ENCODE measurements around the gene DHRS2. TPM values are rescaled to one million over a fixed set of nuclear protein-coding genes. Genes with fewer than 3 reads are reported as not detected.

DHRS2 gene
- total and polyA plus RNA-seq, 10 of the 15 experiments (the other 5 are each of a cell fraction or from before 2014, with no cell fraction given), result 0.09 to 1.8 (median 0.73) TPM; not detected in 1

DNA sequence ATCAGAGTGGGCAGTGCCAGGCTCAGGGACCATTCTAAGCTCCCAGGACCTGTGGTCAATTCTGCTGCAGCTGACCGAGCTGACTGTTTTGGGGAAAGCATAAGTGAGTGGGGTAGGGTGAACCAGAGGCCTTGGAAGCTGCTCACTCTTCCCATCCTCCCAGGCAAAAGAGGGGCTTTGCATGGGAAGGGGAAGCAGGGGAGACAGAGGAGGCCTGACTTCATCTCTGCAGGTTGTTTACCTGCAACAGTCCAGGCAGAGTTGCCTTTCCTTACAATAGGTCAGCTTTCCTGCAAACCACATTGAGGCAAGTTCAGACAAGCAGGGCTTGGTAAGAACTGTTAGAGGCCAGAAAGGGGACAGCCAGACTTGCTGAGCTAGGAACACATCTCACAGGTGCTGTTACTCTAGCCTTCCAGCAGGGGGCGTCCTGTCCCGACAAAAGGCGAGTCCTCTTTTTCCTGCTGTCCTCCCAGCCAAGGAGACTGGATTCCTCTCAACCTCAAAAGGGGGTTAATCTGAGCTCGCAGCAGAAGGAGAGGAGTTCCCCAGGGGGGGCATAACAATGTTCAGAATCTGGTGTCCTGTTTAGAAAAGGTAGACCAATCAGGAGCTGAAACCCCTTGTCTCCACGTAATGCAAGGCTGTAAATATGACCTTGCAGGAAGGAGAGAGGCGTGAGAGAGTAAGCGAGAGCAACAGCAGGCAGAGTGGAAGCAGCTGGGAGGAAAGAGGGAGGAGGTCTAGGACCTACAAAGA lies 4.3 kb upstream of the DHRS2 start (continued):
- TF ChIP-seq EED (IDR thresholded peaks at IDR 0.05; ENCODE audit: low read depth) (0 out of 2 replicates have a peak, but pooled peaks have one; percentile 37), NR2C1 (IDR thresholded peaks at IDR 0.05) (no peak), SIN3A (IDR thresholded peaks at IDR 0.05; ENCODE audit: low read depth, low read length) (no peak), NBN (IDR thresholded peaks at IDR 0.05) (no peak), PML (IDR thresholded peaks at IDR 0.05; ENCODE audit: low read length) (no peak), BRCA1 (IDR thresholded peaks at IDR 0.05; ENCODE audit: low read depth, low read length) (no peak), CREB1 (IDR thresholded peaks at IDR 0.05; ENCODE audit: low read depth) (no peak), NR2C2 (IDR thresholded peaks at IDR 0.05; ENCODE audit: borderline replicate concordance, control insufficient read depth, insufficient read length, low read depth) (no peak), SMARCA5 (IDR thresholded peaks at IDR 0.05) (0 out of 2 replicates have a peak, but pooled peaks have one; percentile 45), FOXM1 (IDR thresholded peaks at IDR 0.05; ENCODE audit: low read depth, low read length) (peak; percentile 51; the same call in 1 of the 2 replicates), TCF12 (IDR thresholded peaks at IDR 0.05; ENCODE audit: low read depth, low read length) (no peak), SPI1 (IDR thresholded peaks at IDR 0.05; ENCODE audit: borderline replicate concordance, insufficient read depth, low read depth, low read length) (no peak), SMAD1 (IDR thresholded peaks at IDR 0.05; ENCODE audit: low read depth, partially characterized antibody) (no peak), NFIC (IDR thresholded peaks at IDR 0.05; ENCODE audit: low read depth, low read length) (no peak)
- TF ChIP-seq, protein P1, sequence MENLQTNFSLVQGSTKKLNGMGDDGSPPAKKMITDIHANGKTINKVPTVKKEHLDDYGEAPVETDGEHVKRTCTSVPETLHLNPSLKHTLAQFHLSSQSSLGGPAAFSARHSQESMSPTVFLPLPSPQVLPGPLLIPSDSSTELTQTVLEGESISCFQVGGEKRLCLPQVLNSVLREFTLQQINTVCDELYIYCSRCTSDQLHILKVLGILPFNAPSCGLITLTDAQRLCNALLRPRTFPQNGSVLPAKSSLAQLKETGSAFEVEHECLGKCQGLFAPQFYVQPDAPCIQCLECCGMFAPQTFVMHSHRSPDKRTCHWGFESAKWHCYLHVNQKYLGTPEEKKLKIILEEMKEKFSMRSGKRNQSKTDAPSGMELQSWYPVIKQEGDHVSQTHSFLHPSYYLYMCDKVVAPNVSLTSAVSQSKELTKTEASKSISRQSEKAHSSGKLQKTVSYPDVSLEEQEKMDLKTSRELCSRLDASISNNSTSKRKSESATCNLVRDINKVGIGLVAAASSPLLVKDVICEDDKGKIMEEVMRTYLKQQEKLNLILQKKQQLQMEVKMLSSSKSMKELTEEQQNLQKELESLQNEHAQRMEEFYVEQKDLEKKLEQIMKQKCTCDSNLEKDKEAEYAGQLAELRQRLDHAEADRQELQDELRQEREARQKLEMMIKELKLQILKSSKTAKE (IDR thresholded peaks at IDR 0.05; ENCODE audit: low read depth, poor library complexity, severe bottlenecking), result peak; percentile 60
- TF ChIP-seq, protein P2, sequence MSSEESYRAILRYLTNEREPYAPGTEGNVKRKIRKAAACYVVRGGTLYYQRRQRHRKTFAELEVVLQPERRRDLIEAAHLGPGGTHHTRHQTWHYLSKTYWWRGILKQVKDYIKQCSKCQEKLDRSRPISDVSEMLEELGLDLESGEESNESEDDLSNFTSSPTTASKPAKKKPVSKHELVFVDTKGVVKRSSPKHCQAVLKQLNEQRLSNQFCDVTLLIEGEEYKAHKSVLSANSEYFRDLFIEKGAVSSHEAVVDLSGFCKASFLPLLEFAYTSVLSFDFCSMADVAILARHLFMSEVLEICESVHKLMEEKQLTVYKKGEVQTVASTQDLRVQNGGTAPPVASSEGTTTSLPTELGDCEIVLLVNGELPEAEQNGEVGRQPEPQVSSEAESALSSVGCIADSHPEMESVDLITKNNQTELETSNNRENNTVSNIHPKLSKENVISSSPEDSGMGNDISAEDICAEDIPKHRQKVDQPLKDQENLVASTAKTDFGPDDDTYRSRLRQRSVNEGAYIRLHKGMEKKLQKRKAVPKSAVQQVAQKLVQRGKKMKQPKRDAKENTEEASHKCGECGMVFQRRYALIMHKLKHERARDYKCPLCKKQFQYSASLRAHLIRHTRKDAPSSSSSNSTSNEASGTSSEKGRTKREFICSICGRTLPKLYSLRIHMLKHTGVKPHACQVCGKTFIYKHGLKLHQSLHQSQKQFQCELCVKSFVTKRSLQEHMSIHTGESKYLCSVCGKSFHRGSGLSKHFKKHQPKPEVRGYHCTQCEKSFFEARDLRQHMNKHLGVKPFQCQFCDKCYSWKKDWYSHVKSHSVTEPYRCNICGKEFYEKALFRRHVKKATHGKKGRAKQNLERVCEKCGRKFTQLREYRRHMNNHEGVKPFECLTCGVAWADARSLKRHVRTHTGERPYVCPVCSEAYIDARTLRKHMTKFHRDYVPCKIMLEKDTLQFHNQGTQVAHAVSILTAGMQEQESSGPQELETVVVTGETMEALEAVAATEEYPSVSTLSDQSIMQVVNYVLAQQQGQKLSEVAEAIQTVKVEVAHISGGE (CRISPR knock-in tag; IDR thresholded peaks at IDR 0.05), result no peak
- TF ChIP-seq, protein P3, sequence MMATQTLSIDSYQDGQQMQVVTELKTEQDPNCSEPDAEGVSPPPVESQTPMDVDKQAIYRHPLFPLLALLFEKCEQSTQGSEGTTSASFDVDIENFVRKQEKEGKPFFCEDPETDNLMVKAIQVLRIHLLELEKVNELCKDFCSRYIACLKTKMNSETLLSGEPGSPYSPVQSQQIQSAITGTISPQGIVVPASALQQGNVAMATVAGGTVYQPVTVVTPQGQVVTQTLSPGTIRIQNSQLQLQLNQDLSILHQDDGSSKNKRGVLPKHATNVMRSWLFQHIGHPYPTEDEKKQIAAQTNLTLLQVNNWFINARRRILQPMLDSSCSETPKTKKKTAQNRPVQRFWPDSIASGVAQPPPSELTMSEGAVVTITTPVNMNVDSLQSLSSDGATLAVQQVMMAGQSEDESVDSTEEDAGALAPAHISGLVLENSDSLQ (IDR thresholded peaks at IDR 0.05), result no peak
- TF ChIP-seq, protein P4, sequence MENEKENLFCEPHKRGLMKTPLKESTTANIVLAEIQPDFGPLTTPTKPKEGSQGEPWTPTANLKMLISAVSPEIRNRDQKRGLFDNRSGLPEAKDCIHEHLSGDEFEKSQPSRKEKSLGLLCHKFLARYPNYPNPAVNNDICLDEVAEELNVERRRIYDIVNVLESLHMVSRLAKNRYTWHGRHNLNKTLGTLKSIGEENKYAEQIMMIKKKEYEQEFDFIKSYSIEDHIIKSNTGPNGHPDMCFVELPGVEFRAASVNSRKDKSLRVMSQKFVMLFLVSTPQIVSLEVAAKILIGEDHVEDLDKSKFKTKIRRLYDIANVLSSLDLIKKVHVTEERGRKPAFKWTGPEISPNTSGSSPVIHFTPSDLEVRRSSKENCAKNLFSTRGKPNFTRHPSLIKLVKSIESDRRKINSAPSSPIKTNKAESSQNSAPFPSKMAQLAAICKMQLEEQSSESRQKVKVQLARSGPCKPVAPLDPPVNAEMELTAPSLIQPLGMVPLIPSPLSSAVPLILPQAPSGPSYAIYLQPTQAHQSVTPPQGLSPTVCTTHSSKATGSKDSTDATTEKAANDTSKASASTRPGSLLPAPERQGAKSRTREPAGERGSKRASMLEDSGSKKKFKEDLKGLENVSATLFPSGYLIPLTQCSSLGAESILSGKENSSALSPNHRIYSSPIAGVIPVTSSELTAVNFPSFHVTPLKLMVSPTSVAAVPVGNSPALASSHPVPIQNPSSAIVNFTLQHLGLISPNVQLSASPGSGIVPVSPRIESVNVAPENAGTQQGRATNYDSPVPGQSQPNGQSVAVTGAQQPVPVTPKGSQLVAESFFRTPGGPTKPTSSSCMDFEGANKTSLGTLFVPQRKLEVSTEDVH (IDR thresholded peaks at IDR 0.05; ENCODE audit: low read depth, partially characterized antibody), result no peak
- TF ChIP-seq, protein P5, sequence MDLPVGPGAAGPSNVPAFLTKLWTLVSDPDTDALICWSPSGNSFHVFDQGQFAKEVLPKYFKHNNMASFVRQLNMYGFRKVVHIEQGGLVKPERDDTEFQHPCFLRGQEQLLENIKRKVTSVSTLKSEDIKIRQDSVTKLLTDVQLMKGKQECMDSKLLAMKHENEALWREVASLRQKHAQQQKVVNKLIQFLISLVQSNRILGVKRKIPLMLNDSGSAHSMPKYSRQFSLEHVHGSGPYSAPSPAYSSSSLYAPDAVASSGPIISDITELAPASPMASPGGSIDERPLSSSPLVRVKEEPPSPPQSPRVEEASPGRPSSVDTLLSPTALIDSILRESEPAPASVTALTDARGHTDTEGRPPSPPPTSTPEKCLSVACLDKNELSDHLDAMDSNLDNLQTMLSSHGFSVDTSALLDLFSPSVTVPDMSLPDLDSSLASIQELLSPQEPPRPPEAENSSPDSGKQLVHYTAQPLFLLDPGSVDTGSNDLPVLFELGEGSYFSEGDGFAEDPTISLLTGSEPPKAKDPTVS (IDR thresholded peaks at IDR 0.05; ENCODE audit: low read depth, low read length), result no peak

Data from GM12878 (cell line).